Left forelimb (tissue), 1 donor: Measurements from ENCODE around the gene PALLD.

Source experiments
- DNase-seq: peaks from one replicate; pipeline ENCODE4 v3.0.0-alpha.2; 2018; ENCODE audit warnings: low spot score

Gene PALLD

DNA sequence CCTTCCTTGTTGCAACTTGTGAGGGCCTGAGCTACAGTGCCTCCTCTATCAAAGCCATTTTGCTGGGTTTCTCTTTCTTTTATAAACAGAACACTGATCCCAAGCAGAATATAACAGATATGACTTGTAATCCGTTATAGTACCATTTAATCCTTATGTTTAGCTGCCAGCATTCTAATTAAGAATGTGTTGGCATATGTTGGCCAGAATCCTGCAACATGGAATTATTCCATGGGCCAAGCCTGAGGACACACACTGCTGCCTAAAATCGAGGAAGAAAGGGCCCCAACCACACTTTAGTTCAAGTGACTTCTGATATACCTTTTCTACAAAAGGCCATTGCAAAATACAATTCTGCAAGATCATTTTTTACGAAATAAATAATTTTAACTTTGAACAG lies 28.0 kb downstream of the PALLD start:
- DNase-seq, result no peak

DNA sequence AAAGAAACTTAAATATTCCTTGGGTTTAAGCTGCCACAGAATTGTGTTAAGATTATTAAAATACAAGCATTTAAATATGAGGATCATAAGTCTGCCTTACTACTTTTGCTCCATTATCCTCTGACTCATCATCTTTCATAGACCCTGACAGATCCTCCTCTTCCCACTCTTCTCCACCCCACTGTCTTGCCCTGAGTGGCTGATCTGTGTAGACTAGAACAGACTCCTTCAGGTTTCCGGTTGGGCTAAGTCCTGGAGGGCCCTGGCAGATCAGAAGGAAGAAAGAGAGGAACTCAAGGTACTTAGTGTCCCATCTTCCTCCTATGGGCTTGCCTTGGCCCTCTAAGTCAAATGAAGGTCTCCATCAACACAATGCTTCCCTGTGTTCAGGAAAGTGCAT lies 30.7 kb downstream of the PALLD start:
- no peak for DNase-seq

DNA sequence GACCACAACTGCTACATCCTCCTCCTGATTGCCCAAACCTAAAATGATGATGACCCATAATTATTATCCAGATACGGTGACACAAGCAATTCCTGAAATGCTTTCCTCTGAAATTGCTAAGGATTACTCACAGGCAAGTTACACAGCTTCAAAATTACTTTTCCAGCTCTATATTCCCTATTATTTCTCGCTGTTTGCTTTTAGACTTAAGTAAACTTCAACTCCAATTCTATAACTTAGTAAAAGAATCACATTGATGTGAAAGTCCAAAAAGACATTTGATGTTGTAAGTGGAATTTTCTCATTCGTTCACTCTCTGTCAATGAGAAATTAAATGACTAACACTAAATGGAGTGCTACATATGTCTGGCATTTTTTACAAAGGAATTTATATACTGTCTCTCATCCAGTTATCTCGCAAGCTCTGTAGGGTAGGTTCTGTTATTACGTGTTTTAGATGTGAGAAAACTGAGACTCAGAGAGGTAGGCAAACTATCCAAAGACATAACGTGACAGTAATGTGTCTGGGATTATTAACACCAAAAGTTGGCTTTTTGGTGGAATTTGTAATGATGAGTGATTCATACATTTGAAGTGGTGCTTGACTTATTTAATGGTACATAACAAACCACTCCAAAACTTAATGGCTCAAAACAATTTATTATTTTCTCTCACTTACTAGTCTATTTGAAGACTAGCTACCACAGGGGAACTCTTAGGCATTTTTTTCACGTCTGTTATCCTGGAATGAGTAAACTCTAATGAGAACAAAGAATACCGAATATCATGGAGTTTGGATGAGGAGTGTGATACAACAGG lies 31.5 kb downstream of the PALLD start:
- no peak for DNase-seq

DNA sequence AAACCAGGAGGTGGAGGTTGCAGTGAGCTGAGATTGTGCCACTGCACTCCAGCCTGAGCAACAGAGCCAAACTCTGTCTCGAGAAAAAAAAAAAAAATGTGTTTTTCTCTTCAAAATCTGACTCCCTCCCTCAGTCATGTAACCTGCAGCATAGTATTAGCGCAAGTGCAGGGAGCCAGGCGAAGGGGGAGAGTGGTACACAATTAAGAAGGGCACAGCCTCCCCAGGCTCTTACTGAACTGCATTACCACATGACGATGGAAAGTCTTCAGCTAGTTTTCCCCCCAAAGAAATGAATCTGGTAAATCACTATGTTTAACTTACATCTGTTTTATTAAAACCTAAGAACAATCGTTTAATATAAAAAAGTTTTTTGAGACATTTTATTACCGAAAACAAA lies 32.4 kb downstream of the PALLD start:
- DNase-seq, result no peak

- no peak for DNase-seq
Observed at GRCh38 chr4:168531305-168531704, 34.5 kb downstream of the PALLD start.

DNA sequence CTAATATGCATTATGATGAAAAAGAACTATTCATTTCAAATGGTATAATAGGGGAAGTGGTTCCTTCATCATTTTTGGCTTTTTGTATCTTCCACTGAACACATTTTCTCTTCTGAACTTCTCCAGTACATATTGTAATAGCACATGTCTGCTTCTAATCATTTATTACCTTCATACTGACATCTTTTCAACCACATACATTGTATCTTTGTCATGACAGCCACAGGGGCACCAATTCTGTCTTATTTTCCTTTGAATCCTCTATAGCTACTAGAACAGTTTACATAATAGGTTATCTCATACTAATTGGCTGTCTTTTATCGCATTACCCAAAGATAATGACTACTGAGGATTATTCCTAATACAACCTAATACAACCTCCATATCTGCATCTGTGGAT lies 37.7 kb downstream of the PALLD start:
- no peak for DNase-seq

DNA sequence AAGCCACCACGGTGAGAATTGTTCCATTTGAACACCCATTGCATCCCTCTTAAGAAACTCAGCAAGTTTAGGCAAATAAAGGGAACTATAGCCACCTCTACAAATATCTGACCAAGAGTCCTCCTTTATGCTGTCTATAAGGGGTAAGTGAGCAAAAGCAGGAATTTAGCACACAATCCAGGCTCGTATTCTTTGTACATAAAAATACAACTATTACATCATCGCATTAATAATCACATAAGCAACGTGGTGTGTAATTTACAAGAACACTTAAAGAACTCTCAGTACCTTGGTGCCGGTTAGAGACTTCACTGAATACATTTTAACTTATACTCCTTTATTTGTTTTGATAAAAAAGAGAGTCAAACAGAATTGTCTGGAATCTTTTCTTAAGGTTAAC lies 38.8 kb downstream of the PALLD start:
- DNase-seq, result no peak

- DNase-seq, result no peak
Observed at GRCh38 chr4:168536448-168536847, 39.6 kb downstream of the PALLD start.

DNA sequence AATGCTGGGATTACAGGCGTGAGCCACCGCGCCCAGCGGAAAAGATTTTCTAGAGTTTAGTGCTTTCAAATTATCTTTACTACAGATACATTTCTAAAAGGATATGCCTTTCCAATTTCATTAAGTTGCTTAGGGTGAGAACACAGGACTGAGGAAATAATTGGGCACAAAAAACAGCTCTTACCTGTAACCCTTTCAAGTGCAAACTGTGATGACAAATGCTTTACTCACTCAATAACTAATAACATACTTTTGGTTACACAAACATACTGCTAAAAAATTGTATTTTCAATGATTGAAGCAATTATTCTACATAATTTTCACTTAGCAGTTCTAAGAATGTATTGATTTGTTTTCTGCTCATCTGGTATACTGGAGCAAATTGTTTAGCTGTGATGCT lies 40.2 kb downstream of the PALLD start:
- DNase-seq, result no peak

GRCh38 chr4:168537571-168537970 lies 40.7 kb downstream of the PALLD start:
- no peak for DNase-seq

GRCh38 chr4:168538632-168539031 lies 41.8 kb downstream of the PALLD start:
- no peak for DNase-seq

- no peak for DNase-seq
Observed at GRCh38 chr4:168540086-168540485, 43.2 kb downstream of the PALLD start.

DNA sequence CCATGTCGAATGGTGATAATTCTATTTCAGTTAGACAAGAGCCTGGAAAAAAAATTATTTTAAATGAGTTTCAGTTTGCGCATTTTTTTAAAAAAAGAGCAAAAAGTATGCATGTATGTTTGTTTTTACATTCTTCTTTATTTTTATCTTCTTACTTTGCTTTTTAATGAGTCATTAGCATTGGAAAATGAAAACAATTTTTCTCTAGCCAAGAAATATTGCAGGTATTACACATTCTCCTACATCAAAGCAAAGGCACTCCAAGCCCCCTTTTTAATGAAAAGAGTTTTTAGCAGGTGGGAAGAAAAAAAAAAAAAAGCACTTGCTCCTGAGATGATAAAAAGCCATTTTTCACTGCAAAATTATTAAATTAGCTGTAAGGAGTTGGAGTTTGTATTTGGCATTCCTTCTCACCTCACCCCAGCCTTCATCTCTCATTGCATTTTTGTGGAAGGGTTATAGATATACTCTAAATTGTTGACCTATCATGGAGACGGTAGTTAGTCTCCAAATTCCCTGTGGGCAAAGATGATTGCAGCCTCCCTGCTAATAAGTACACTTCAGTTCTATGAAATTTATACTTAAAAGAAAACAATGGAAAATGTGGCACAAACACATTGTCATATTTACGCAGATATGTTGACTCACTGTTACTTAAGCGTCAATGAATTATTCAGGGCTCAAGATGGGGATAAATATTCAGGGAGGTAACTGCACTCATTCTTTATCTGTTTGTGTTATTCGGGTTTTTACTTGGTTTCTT lies 43.8 kb downstream of the PALLD start:
- DNase-seq, result no peak

DNA sequence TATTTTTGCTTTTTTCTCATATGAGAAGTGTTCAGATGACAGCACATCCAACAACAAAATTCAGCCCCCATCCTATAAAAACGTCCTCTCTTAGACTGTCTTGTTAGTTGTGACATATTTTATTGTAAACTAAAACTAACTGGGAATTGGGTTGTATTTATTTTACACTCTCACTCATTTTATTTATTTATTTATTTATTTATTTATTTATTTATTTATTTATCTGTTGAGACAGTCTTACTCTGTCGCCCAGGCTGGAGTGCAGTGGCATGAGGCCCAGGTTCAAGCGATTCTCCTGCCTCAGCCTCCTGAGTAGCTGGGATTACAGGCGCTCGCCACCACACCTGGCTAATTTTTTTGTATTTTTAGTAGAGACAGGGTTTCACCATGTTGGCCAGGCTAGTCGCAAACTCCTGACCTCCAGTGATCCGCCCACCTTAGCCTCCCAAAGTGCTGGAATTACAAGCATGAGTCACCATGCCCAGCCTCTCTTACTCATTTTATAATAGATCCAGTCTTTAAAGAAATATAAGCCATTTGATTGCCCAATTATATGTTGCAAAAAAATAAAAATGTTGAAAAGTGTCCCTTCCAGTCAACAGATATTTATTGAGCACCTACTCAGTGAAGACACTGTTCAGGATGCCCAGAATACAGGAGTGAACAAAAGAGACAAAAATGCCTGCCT lies 44.6 kb downstream of the PALLD start:
- DNase-seq, result no peak

DNA sequence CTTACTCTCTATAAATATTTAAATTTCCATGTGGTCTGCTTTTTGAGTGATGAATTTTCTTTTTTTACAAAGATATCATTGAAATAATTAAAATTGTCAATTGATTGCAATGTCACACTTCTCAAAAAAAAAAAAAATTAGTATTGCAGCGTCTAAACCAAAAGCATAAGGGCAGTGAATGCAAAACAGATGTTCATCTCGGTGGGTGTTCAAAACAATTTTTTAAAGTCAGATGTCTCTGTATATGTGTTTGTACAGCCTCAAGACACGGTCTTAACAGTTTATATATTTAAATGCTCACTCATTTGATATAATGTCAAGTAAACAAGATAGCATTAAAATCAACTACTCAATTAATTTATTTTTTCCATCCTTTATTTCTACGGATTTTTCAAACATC lies 52.3 kb downstream of the PALLD start:
- DNase-seq, result no peak

- DNase-seq, result no peak
Observed at GRCh38 chr4:168550064-168550766, 53.4 kb downstream of the PALLD start.

- DNase-seq, result no peak
Observed at GRCh38 chr4:168551211-168551610, 54.4 kb downstream of the PALLD start.

- no peak for DNase-seq
Observed at GRCh38 chr4:168551945-168552695, 55.3 kb downstream of the PALLD start.

DNA sequence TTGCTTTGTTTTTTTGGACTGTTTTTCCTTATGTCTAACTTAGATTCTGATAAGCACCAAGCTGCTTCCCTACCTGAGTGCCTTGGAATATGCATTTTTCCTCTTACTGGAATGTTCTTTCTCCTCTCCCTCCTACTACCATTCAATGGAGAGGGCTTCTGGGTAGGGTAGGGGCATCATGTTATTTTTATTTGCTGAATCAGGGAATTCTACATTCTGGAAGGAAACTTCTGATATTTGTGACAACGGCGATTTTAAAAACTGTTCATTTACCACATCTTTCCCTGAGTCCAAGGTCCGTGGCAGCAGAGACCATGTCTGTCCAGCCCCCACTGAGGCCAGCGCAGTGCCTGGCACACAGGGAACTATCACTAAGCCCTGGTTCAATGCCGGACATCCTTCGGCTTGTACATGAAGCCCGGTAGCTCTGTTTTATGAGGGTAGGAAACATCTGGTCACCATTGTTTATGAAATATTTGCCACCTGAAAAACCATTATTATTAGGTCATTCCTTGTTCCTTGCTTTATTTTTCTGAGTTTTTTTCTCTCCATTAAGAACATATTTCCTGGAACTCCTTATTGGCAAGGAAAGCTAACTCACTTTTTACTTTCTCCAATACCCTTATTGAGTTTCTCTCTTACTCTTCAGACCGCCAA lies 57.0 kb downstream of the PALLD start:
- DNase-seq, result no peak

DNA sequence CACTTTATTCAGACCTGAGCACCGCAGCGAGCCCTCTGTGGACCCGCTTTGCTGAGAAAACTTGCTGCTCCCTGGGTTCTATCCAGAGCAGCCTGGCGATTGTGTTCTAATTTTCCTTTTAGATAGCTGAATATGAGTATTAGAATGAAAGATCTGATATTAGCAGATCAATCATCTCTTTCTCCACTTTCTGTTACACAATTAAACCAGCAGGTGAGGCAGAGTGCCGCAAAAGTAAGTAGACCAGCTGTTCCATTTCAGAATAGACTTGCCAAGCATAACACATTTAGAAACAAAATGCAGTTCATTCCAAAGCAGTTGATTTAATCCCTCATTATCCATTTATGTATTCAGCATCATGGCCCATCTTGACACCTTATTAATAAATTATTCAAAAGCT lies 58.6 kb downstream of the PALLD start:
- DNase-seq, result no peak

DNA sequence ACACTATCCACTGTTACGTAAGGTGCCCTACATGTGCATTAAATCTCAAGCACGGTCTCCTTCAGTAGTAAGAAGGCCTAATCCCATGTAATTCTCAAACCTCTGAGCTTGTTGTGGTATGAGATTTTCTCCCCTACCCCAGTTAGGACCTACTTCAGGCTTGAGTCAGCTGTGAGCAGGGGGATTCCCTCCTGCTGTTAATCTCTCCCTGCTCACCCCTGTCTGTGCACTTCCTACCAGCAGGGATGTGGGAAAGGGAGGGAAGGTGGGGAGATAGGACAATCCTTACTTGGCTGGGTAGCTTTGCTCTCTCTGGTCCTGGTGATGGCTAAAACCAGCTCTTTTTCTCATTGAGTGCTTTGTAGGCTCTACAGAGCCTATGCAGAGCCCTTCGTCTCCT lies 60.8 kb downstream of the PALLD start:
- DNase-seq, result no peak
